LNCAP (cell line): Measurements from ENCODE around the gene ZNF235.

Source experiments
- TF ChIP-seq, protein P1 (sequence below): fragments of 450-650 bp; IDR thresholded peaks from 2 replicates; pipeline ENCODE4 v1.5.1; 2017; ENCODE audit warnings: mild to moderate bottlenecking

The ZNF235 gene

DNA sequence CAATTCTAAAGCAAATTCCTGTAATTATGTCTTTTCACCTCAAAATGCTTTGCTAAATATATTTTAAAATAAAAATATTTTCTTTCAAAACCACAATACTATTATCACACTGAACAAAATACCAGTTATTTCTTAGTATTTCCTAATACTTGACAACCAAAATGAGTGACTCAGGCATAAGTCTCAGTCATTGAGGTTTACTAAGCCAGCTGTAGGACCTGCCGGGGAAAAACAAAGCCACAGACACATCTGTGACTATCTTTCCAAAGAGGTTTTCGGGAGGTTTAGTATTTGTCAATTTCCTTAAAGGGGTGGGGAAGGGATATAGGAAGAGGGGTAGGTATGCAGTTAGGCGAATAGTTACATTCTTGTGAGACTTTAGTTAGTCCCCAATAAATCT is 3.2 kb upstream of the ZNF235 start:
- TF ChIP-seq, protein P1, sequence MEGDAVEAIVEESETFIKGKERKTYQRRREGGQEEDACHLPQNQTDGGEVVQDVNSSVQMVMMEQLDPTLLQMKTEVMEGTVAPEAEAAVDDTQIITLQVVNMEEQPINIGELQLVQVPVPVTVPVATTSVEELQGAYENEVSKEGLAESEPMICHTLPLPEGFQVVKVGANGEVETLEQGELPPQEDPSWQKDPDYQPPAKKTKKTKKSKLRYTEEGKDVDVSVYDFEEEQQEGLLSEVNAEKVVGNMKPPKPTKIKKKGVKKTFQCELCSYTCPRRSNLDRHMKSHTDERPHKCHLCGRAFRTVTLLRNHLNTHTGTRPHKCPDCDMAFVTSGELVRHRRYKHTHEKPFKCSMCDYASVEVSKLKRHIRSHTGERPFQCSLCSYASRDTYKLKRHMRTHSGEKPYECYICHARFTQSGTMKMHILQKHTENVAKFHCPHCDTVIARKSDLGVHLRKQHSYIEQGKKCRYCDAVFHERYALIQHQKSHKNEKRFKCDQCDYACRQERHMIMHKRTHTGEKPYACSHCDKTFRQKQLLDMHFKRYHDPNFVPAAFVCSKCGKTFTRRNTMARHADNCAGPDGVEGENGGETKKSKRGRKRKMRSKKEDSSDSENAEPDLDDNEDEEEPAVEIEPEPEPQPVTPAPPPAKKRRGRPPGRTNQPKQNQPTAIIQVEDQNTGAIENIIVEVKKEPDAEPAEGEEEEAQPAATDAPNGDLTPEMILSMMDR = no peak

DNA sequence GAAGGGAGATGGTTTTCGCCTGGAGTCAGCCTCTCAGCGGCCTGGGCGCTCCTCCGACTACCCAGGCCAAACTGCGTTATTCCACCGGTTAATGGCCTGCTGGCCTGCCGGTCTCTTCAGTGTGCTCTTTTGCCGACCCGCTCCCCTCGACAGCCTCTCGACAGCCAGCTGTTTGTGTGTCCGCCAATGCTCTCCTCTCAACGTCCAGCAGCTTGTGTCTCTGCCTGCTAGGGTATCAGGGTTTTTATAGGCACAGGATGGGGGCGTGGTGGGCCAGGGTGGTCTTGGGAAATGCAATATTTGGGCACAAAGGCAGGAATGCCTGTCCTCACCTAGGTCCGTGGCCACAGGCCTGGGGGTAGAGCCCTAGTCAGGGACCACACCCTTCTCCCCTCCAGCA is 1.5 kb upstream of the ZNF235 start:
- TF ChIP-seq, protein P1 = no peak

DNA sequence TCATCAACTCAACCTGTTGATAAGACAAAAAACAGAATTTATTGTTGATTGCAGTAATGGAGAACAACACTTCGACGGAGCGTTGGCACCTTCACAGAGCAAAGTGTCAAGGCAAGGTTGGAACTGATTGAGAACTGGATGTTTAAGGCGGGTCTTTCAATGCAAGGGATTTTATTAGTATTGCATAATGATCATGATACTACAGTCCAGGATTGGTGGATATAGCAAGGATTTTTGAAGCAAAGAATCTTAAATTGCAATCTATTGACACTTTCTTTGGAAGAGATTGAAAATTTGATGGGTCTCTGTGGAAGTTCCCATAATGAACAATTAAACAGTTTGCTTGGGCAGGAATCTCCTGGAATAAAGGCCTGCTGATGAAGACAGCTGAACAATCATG is 632 bp upstream of the ZNF235 start:
- TF ChIP-seq, protein P1 = no peak

DNA sequence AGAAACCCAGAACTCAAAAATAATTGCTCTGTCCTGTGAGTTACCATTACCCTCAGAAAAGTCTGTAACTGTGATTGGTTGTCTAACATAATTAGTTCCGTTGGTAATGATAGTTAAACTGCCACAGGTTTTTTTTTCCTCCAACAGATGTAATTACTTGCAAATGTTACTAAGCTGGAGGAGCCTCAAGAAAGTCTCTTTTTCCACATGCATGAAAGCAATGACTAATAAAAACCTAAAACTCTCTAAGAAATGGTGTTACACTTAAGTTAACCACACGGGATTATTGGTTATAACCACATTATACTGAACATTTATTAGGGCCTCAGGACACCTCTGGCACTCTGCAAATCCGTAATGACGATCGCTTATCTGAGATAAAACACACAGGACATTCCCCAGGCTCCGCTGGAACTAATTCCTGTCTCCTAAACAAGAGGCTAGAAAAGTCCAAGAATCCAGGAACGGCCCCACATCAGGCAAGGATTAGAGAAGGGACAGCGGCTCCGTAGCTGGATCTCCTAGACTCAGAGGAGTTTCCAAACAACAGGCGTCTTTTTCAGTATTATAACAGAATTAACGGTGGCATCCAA is 753 bp downstream of the ZNF235 start:
- TF ChIP-seq, protein P1 = no peak

DNA sequence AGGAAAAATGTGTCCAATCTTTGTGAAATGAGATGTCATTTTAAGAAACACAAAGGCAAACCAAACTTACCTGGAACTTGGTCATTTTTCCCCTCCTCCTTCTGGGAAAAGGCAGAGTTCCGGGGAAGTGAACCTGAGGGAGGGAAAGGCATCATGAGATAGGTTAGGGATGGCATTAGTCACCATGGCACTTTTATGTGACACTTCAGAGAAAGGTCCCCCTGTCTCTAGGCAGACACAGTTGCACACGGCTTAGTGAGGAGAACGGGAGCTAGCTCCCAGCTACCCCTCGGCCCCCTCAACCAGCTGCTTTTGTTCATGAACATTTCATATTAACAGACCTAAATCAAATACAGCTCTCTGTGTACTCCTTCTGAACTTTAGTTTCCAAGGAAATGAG is 1.5 kb downstream of the ZNF235 start:
- TF ChIP-seq, protein P1 = no peak

DNA sequence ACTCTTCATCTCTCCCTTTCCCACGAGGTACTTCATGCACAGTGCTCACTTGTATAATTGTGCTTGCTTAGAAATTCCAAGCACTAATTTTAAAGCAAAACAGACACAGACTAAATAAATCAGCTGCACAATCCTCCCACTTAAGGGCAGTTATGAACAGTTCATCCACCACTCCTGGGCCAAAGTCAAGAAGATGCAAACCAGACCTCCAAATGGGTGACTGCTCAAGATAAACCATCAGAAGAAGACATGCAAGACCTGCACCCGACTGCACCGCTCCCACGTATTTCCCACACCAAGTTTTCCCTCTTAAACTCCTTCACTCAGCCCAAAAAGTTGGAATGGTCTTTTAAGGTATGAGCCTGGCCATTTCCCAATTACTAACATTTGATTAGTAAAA is 19.9 kb downstream of the ZNF235 start:
- TF ChIP-seq, protein P1 = no peak

DNA sequence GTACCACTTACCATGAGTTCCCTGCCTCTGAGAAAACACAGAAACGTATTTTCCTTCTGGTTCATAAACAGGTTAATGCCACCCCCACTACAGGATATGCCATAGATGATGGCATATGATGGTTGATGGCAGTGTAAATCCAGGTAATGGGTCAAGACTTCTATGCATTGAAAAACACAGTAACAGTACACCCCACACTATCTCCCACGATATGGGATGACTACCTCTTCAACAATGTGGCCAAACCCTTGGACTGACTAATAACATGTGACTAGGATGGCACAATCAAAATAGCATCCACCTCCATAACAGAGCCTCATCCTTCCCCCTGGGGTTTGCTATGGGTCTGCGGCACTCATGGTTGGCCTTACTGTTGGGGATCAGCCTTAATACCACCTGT is 22.0 kb downstream of the ZNF235 start:
- TF ChIP-seq, protein P1 = no peak

DNA sequence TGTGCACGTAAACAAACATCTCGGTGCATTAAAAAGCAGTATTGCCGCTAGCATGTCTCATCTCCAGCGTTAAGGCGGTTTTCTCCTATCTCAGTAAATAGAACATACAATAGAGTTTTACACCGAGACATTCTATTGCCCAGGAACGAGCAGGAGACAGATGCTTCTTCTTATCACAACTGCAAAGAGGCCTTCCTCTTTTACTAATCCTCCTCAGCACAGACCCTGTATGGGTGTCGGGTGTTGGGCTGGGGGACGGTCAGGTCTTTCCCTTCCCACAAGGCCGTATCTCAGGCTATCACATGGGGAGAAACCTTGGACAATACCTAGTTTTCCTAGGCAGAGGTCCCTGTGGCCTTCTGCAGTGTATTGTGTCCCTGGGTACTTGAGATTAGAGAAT is 23.9 kb downstream of the ZNF235 start:
- TF ChIP-seq, protein P1 = no peak
